Measurements from ENCODE around the gene RASD2.

- TF ChIP-seq CTCF (IDR thresholded peaks at IDR 0.05), result no peak
- TF ChIP-seq POLR2A (IDR thresholded peaks at IDR 0.05), result no peak
These were observed 31.2 kb upstream of the RASD2 start for GRCh38 chr22:35509451-35509850.

Measured in Peyer's patch (tissue), 4 donors.